Esophagus squamous epithelium (tissue), 4 donors: Measurements from ENCODE around the gene MSMB.

Experiments
- POLR2A ChIP-seq, 4 donors: fragments of 450-650 bp; IDR thresholded peaks; one replicate each; pipeline ENCODE4 v1.6.1; 2017; ENCODE audit warnings: antibody characterized with exemption in 4 of 4, mild to moderate bottlenecking in 4 of 4, moderate library complexity in 3 of 4
- TF ChIP-seq, protein P1 (sequence below), 6 experiments: fragments of 450-650 bp in 4 of 6; fragments of 200-600 bp in 2 of 6; sonication (generic) in 2 of 6; IDR thresholded peaks; one replicate each; pipeline ENCODE4 v1.5.1; 2016 to 2019; ENCODE audit warnings: antibody characterized with exemption in 6 of 6, mild to moderate bottlenecking in 4 of 6, moderate library complexity in 4 of 6

DNA sequence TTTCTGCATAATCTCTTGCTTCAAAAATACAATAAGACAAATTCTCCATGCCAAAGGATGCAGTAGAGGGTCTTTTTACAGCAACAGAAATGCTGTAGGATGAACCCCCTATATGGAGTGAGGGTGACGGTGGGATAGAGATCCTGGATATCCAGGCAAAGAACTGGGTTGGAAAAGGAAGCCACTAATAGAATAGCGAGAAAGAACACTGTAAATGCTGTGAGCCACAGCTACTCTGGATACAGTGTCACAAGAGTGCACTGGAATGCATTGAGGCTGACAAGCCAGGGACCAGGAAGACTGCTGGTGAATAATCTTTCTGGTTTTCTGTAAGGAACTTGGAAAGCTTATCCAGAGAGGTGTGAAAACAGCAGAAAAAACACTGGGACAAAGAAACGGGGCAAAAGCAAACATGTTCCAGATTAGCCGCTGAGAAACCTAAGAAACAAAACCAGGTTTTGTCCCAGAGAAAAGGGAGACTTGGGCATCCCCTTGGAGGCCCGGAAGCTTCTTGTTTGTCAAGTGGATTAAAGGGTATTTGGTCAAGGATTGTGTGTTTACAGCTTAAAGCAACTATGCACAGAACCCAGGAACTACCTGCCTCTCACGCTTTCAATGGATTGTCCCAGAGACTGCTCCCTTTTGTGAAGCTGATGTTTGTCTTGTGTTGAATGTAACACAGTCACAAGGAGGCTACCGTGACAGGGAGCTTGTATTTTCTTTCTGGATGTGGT, 6.2 kb upstream of the MSMB start:
- TF ChIP-seq POLR2A (IDR thresholded peaks at IDR 0.05): no peak
- TF ChIP-seq, protein P1, sequence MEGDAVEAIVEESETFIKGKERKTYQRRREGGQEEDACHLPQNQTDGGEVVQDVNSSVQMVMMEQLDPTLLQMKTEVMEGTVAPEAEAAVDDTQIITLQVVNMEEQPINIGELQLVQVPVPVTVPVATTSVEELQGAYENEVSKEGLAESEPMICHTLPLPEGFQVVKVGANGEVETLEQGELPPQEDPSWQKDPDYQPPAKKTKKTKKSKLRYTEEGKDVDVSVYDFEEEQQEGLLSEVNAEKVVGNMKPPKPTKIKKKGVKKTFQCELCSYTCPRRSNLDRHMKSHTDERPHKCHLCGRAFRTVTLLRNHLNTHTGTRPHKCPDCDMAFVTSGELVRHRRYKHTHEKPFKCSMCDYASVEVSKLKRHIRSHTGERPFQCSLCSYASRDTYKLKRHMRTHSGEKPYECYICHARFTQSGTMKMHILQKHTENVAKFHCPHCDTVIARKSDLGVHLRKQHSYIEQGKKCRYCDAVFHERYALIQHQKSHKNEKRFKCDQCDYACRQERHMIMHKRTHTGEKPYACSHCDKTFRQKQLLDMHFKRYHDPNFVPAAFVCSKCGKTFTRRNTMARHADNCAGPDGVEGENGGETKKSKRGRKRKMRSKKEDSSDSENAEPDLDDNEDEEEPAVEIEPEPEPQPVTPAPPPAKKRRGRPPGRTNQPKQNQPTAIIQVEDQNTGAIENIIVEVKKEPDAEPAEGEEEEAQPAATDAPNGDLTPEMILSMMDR (IDR thresholded peaks at IDR 0.05): no peak
